Progenitor cell of endocrine pancreas (in vitro differentiated cells): Measurements from ENCODE around the gene NDUFA13. TPM values are rescaled to one million over a fixed set of nuclear protein-coding genes. Genes with fewer than 3 reads are reported as not detected.
A peak's percentile ranks its signal among the peaks of the same experiment; 100 is the strongest.

Experiments used
- DNase-seq: peaks from one replicate; pipeline ENCODE4 v3.0.0; 2021; ENCODE audit warnings: low spot score; ENCODE audit not compliant: unreplicated experiment
- H3K27ac Mint-ChIP-seq: 2 replicates; pipeline ENCODE4 v1.8.0; 2021; ENCODE audit warnings: mild to moderate bottlenecking, moderate library complexity, mixed read lengths
- H3K27me3 Mint-ChIP-seq: 2 replicates; pipeline ENCODE4 v1.8.0; 2021; ENCODE audit warnings: mixed read lengths
- H3K36me3 Mint-ChIP-seq: 2 replicates; pipeline ENCODE4 v1.8.0; 2022; ENCODE audit warnings: mixed read lengths; ENCODE audit not compliant: insufficient read depth
- H3K4me1 Mint-ChIP-seq: 2 replicates; pipeline ENCODE4 v1.8.0; 2021; ENCODE audit warnings: low read depth, mixed read lengths
- H3K4me3 Mint-ChIP-seq: 2 replicates; pipeline ENCODE4 v1.8.0; 2021; ENCODE audit warnings: low read depth, mild to moderate bottlenecking, moderate library complexity, mixed read lengths
- H3K9me3 Mint-ChIP-seq: 2 replicates; pipeline ENCODE4 v1.8.0; 2021; ENCODE audit warnings: low read depth, mixed read lengths
- total RNA-seq: library from RNA; stranded (reverse); gene quantifications from 2 replicates; pipeline ENCODE4 v1.2.1, GENCODE V29; 2021
- TF ChIP-seq, protein P1 (sequence below): fragments of 200-600 bp; sonication (generic); IDR thresholded peaks from one replicate; pipeline ENCODE4 v1.5.0; 2021; ENCODE audit warnings: antibody characterized with exemption, mild to moderate bottlenecking; ENCODE audit not compliant: unreplicated experiment

The NDUFA13 gene
- total RNA-seq, 1 donor from 2014 or later = 346 TPM

DNA sequence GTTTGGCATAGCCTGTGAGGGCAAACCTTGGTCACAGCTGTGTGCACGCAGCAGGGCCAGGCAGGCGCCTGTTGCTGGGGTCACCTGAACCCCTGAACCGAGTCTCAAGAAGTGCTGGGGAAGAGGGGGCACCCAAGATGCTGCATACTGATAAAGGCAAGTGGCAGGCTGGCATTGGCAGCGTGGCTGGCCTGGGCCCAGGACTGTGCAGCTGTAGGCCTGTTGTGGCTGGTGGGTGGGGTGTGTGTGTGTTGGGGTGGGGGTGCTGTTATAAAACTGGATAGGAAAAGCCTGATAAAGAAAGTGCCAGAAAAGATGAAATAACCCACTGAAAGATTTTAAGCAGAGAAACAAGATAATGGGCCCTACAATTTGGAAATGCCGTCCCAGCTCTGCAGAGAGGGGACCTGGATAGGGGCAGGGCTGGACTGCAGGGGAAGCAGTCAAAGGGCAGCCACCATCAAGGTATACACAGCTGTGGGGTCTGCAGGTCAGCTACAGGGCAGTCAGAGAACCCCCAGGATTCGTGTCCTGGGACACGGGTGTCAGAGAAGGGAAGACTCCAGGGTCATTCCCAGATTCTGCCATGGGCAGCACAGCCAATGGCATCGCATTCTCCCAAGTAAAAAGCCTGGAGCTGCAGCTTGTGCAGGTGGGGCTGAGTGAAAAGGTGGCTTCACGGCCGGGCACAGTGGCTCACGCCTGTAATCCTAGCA is 55.2 kb downstream of the NDUFA13 start:
- Mint-ChIP-seq H3K9me3 (no peaks in the 10 kb centered on the region), H3K4me1 (peaks cover 9% of the 10 kb centered on the region), H3K36me3 (peaks cover 7% of the 10 kb centered on the region)

DNA sequence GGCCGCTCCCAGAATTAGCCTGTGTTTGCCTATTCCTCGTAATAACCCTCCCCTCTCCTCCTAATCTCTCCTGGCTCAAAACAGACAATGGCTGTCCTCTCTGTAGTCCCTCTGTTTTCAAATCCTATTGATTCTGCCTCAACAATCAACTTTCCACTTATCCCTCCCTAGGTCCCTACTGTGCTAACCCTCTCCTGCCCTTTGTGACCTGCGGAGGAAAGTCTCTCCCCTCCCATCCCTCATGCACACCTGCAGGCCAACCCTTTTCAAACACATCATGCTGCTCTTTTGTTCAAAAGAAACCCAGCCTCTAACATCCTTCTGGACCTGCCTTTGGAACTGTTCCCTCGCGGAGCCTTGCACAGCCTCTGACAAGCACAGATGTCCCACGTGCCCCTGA is 59.4 kb downstream of the NDUFA13 start:
- H3K4me3 Mint-ChIP-seq = no peak overlapping the region
- TF ChIP-seq, protein P1, sequence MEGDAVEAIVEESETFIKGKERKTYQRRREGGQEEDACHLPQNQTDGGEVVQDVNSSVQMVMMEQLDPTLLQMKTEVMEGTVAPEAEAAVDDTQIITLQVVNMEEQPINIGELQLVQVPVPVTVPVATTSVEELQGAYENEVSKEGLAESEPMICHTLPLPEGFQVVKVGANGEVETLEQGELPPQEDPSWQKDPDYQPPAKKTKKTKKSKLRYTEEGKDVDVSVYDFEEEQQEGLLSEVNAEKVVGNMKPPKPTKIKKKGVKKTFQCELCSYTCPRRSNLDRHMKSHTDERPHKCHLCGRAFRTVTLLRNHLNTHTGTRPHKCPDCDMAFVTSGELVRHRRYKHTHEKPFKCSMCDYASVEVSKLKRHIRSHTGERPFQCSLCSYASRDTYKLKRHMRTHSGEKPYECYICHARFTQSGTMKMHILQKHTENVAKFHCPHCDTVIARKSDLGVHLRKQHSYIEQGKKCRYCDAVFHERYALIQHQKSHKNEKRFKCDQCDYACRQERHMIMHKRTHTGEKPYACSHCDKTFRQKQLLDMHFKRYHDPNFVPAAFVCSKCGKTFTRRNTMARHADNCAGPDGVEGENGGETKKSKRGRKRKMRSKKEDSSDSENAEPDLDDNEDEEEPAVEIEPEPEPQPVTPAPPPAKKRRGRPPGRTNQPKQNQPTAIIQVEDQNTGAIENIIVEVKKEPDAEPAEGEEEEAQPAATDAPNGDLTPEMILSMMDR = no peak
- peak overlapping the region; percentile 42 for H3K27ac Mint-ChIP-seq
- DNase-seq = no peak
- H3K9me3 Mint-ChIP-seq = no peaks in the 10 kb centered on the region
- no peaks in the 10 kb centered on the region for H3K27me3 Mint-ChIP-seq
- H3K4me1 Mint-ChIP-seq = peaks cover 9% of the 10 kb centered on the region
- H3K36me3 Mint-ChIP-seq = no peaks in the 10 kb centered on the region

More for the DNA sequence above, 55.2 kb downstream of the NDUFA13 start:
- Mint-ChIP-seq H3K4me3 (no peak overlapping the region), H3K27me3 (no peaks in the 10 kb centered on the region), H3K27ac (no peak overlapping the region)
- TF ChIP-seq, protein P1 = no peak
- no peak for DNase-seq

Other genes with a start within 250 kb of the NDUFA13 start
- gene TM6SF2, start 242.9 kb upstream of the NDUFA13 start, total RNA-seq = 4.9 and 7.6 TPM in 2 replicates
- gene SUGP1, start 195.7 kb upstream of the NDUFA13 start, total RNA-seq = 86.0 and 95.6 TPM in 2 replicates
- 91.9 and 98.5 TPM in 2 replicates for gene MAU2, start 195.4 kb upstream of the NDUFA13 start, total RNA-seq
- 91.0 and 98.7 TPM in 2 replicates for gene GATAD2A, start 110.5 kb upstream of the NDUFA13 start, total RNA-seq
- gene TSSK6, start 677 bp upstream of the NDUFA13 start, total RNA-seq = 2.7 and 3.3 TPM in 2 replicates
- gene YJEFN3, start 12.7 kb downstream of the NDUFA13 start, total RNA-seq = 22.6 and 27.6 TPM in 2 replicates
- gene CILP2, start 22.0 kb downstream of the NDUFA13 start, total RNA-seq = 2.4 and 2.6 TPM in 2 replicates
- 5.0 and 5.2 TPM in 2 replicates for gene PBX4, start 102.5 kb downstream of the NDUFA13 start, total RNA-seq
- 164 and 170 TPM in 2 replicates for gene LPAR2, start 112.0 kb downstream of the NDUFA13 start, total RNA-seq
- 29.2 and 30.5 TPM in 2 replicates for gene GMIP, start 127.4 kb downstream of the NDUFA13 start, total RNA-seq
- gene ATP13A1, start 147.5 kb downstream of the NDUFA13 start, total RNA-seq = 81.1 and 87.1 TPM in 2 replicates
- gene ZNF101, start 152.6 kb downstream of the NDUFA13 start, total RNA-seq = 15.3 and 15.6 TPM in 2 replicates
- 10.5 and 12.4 TPM in 2 replicates for gene ZNF14, start 216.9 kb downstream of the NDUFA13 start, total RNA-seq